Stimulated activated naive CD4-positive, alpha-beta T cell treated with Interleukin-2 at 50 U/mL for 16 hours (primary cell): ENCODE data around the gene SLC4A1.
"Not testable (repeated sequence)": the region's sequence is repeated elsewhere in the genome, so short reads cannot be mapped to it uniquely, and the experiment has no call there.

Experiments used
- DNase-seq: peaks from one replicate; lab custom pipeline; 2025; lab: John Stamatoyannopoulos, UW

Gene SLC4A1

DNA sequence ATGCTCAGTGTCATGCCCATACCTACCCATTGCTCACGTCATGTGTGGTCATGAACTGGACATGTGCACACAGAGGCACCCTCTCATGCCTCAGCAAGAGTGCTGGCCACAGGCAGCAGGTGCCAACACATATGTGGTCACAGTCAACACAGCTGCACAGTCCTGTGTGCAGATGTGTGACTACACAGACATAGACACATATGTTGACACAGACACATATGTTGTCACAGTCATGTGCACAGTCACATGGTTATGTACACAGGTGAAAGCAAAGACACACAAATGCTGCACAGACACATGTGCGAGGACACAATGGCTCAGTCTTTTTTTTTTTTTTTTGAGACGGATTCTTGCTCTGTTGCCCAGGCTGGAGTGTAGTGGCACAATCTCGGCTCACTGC, 11.3 kb downstream of the SLC4A1 start:
- no peak for DNase-seq

DNA sequence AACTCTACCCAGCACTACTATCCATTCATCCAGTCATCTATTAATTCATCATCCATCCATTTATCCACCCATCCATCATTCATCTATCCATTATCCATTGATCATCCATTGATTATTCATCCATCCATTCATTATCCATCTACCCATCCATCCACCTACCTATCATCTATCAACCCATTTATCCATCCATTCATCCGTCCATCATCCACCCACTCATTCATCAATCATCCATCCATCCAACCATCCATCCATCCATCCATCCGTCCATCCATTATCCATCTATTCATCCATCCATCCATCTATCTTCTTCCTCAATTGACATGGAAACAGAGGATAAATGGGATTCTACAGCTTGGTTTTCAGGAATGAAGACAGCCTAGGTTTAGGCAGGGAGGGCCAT, 12.0 kb downstream of the SLC4A1 start:
- no peak for DNase-seq

DNA sequence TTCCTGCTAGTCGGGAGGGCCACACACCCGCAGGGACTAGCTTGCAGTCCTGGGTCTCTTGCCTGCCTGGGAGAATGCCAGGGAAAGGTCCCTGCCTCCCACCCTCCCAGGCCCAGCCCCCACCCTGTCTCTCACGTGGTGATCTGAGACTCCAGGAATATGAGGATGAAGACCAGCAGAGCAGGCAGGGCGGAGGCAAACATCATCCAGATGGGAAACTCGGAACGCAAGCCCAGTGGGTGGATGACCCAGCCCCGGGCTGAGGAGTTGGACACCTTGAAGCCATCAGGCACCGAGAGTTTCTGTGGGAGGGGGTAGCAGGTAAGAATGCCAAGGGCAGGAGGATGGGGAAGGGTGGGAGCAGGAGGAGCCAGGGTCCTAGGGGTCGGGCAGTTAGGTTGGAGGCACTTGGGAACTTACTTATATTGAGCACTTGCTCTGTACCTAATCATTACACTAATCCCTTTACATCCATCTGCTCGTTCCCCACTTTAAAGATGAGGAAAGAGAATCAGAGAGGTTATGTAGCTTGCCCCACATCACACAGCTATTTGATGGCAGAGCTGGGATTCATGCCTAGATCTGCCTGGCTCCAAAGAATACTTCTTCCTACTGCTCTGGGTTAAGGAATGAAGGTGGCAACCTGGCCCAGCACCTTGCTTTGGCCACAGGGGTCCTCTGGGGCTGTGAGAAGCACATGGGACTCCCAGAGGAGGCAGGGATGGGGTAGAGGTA, 13.4 kb downstream of the SLC4A1 start:
- no peak for DNase-seq

DNA sequence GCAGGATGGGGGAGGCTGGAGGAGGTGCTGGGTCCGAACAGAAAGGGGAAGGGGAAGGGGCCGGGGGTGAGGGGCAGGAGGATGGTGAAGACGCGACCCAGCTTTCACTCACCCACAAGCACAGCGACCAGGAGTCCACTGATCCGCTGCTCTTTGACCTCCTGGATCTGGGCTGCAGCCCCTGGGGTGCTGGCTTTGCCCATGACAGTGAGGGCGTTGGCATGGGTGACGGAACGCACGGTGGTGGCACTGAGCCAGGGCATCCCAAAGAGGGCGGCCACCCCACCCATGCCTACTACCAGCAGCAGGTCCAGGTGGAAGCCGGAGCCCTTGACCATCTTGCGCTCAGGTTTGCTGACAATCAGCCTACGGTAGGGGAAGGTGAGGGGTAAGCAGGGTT, 14.9 kb downstream of the SLC4A1 start:
- DNase-seq, result no peak

DNA sequence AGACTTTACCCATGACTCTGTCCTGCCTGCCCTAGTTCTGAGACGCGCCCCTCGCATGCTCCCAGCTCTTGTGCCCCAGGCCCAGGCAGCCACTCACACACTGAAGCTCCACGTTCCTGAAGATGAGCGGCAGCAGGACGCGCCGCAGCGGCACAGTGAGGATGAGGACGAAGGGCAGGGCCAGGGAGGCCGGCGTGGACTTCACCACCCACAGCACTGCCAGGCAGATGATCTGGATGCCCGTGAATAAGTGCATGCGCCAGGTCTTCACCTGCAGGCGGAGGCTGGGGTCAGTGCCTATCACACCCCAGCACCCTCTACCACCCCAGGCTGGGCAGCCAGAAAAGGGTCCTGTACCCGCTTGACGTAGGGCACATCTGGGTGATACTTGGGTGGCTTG, 16.9 kb downstream of the SLC4A1 start:
- DNase-seq, result no peak

DNA sequence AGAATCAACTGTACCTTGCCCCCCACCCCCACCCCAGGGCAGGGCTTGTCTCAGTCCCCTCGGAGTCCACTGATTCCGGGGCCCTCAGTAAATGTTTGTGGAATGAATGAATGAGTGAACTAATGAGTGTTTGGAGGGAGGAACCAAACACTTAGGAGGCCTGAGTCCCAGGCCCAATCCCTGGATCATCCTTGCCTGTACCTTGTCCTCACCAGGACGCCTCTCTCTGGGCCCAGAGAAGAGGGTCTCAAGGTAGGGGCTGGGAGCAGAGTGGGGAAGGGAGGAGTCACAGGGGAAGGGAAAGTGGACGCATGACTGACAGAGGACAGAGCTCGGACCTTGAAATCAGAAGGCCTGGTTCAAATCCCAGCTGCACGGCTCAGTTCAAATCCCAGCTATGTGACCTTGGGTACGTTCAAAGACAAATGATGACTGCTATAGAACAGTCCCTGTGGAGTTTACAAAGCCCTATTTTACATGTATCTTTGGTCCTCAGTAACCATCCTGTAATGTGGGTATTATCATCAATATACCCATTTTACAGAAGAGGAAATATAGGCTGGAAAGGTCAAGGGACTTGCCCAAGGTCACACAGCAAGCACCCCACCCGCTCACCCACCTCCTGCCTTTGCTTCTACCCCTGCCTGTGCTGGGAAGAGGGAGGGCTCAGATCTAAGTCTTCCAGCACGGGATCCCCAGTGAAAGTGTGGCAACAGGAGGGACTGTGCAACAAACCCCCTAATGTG, 18.3 kb downstream of the SLC4A1 start:
- no peak for DNase-seq

DNA sequence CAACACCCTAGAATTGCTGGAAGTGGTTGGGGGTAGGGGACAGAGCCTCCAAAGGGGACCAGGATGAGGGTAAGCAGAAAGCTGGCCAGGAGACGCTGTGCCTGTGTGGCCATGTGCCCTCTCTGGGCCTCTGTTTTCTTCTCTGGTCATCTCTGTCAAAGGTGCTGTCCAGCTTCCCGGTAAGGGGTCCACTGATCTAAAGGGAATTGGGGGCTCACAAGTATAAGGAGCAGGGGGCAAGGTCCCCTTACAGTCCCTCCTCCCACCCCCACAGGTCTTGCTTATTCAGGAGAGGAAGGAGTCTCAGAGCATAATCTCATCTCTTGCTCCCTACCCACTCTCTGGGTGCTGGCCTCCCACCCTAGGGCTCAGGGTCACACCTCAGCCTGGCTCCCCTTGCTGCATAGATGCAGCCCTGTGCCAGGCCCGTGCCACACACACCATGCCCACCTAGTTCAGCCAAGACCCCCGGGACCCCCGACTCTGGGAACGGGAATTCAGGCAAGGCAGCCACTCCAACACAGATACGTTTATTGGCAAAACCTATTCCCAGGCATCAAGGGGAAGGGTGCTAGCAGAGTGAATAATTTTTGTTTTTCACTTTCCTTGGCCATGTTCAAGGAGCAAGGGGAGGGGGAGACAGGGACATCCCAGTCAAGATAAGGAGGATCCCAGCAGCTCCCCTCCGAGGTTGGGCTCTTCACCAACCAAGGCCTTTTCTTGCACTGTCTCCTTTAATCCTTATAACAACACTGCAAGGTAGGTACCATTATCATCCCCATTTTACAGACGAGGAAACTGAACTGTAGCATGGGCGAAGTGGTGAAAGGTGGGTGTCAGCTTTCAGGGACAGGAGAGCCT, 19.8 kb downstream of the SLC4A1 start:
- no peak for DNase-seq

DNA sequence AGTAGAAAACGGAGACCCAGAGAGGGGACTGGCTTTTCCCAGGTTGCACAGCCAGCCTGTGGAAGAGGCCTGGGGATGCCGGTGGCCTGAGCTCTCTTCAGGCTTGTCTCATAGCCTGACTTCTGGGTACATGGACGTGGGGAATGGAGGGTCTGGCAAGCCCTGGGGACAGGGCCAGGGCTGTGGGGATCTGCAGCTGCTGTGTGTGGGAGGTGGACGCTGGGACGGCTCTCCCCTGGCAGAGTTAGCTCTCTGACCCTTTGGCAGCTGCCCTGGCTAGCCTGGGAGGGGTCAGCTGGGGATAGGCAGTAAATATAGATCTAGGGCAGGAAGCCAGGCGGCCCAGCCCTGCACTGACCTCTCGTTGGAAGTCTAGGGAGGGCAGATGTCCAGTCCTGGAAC, 20.5 kb downstream of the SLC4A1 start:
- DNase-seq, result no peak

DNA sequence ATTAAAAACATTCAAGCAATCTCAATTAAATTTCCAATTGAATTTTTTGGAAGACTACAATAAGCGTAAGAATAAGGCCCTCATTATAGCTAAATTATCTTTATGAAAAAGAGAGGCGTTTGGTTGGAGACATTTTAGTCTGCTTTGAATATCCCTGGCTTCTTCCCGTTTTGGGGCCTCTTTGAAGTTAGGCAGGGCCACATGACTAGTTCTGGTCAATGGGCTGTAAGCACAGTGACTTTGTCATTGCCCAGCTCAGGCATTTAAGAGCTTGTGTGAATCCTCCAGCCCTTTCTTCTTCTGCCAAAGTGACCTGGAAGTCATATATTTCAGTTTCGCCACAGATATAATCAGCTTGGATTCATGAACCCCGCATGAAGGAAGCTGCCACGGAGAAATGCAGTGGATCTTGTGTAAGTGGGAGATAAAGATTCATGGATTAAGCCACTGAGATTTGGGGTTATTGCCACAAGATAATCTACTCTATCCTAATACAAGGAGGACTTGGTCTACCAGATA, 26.8 kb downstream of the SLC4A1 start:
- no peak for DNase-seq

DNA sequence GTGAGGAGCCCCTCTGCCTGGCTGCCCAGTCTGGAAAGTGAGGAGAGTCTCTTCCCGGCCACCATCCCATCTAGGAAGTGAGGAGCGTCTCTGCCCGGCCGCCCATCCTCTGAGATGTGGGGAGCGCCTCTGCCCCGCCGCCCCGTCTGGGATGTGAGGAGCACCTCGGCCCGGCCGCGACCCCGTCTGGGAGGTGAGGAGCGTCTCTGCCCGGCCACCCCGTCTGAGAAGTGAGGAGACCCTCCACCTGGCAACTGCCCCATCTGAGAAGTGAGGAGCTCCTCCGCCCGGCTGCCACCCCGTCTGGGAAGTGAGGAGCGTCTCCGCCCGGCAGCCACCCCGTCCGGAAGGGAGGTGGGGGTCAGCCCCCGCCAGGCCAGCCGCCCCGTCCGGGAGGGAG, 30.0 kb downstream of the SLC4A1 start:
- not testable (repeated sequence) for DNase-seq

DNA sequence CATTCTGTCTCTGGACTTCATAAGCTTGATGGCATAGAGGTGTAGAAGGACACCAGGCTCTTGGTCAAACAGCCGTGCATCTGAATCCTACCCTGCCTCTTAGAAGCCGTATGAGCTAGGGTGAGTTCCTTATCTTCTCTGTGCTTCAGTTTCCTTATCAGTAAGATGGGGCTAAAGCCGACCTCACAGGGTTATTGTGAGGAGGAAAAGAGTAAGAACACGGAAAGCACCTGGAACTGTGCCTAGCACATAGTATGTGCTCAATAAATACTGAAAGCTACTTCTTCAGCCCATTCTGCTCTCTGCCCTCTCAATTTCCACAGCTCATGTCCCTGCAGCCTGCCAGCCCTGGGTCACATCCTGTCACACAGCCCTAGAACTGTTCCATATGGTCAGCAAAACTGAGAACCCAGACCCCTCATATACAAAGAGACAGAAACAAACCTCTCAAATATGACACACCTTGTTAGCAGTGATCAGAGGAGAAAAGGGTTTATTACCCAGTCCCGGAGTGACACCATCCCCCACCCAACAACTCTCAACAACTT, 31.4 kb downstream of the SLC4A1 start:
- no peak for DNase-seq

DNA sequence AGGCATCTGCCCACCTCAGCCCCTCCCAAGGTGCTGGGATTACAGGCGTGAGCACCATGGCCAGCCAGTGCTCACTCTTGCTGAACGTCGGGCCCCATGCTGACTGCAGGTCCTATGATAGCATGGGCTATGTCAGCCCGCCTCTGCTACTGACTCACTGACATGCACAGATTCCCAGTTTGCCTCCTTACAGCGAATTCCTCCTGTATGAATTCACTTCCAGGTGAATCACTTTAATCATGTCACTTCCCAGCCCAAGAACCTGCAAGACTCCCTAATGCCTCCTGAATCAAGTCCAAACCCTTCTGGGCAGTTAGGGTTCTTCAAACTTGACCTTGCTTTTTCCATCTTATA, 32.4 kb downstream of the SLC4A1 start:
- DNase-seq, result no peak

DNA sequence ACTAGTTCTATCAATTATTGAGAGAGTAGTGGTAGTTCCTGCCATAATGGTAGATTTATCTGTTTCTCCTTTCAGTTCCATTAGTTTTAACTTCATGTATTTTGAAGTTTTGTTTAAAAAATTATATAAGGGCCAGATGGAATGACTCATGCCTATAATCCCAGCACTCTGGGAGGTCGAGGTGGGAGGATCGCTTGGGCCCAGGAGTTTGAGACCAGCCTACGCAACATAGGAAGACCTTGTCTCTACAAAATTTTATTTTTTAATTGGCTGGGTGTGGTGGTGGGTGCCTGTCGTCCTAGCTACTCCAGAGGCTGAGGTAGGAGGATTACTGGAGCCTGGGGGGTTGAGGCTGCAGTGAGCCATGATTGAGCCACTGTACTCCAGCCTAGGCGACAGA, 34.4 kb downstream of the SLC4A1 start:
- DNase-seq, result no peak

DNA sequence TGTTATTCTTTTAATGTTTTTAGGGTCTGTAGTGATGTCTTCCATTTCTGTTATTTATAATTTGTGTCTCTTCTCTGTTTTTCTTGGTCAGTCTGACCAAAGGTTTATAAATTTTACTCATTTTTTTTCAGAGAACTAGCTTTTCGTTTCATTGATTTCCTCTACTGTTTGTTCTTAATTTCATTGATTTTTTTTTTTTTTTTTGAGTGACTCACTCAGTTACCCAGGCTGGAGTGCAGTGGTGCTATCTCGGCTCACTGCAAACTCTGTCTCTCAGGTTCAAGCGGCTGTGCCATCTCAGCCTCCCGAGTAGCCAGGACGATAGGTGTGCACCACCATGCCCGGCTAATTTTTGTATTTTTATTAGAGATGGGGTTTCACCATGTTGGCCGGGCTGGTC, 35.9 kb downstream of the SLC4A1 start:
- DNase-seq, result no peak

DNA sequence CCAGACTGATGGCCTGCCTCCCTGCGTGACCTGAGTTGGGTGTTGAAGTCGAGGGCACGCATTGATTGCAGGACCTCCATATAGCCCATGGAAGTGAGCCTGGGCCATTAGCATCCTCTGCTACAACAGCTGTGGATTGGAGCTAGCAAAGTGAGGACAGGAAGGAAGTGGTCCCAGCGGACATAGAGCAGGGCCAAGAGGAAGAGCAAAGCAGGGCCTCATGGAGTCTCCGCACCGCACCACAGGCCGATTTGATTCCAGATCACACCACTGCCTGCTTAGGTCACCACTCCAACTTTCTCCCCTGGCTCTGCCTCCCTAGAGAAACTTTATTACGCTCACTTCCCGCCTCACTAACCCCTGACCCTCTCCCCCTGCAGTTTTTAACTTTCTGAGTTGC, 37.8 kb downstream of the SLC4A1 start:
- no peak for DNase-seq

DNA sequence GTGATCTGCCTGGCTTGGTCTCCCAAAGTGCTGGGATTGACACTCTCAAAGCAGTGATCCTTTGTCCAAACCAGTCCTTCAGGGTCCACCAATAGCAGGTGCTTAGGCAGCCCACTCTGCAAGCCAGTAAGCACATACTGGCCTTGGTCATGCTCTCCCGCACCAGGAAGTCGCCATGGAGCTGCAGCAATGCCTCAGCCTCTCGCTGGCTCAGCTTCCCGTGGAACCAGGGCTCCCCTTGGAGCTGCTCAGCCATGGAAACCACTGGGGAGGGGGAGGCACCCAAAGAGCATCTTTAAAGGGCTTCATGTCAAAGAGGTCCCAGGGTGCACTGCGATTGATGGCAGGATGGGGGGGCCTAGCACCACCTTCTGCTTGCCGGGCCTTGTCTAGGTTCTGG, 38.8 kb downstream of the SLC4A1 start:
- no peak for DNase-seq

DNA sequence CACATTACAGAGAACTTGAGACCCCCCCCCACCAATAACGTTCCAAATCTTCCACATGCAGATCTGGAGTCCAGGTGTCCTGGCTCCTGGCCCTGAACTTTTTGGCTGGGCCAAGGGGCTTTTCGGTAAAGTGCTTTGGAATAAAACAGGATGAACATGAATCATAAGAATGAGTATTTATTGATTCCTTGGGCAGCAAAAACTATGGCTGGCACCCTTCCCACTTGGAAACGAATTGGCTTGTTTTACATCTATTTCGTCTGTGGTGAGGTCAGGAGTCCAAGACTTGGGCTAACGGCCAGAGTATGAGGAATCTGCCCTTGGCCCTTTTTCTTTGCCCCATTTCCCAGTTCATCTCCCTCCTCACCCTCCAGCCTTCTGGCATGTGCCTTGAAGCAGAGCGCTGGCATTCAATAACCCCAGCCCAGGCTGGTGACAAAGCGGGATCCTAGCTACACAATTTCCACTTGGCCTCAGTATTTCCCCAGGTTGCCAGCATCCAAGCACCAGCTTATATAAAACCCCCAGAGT, 44.3 kb downstream of the SLC4A1 start:
- DNase-seq, result no peak

DNA sequence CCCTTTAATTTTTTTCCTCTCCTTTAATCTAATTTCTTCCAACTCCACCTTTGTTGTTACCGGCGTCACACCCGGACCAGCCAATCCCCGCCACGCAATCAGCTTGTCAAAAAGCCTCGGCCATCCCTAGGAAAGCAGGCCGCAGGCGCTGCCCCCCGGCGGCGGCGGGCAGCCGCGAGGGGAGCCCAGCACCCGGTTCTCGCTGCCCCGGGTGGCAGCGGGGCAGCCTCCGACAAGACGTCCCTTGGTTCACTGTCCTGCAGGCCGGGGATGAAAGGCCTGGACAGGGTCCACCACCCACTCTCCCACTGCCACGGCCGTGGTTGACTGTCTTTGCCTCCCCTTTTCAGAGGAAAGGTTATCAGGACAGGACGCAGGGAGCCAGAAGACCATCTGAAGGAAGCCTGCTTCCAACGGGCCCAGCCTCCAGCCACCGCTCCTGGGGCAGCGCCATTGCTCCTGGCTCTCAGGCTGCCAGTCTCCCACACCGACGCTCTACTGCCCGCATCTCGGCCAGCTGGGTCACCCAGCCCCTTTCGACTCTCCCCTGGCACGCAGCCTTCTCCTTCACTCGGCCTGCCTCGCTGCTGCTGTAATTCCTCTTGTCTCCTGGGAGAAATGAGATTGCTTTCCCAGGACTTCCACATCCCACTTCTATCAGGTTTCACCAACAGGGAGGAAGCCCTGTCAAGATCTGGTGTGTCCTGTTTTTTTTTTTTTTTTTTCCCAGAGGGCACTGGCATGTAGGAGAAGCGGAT, 45.6 kb downstream of the SLC4A1 start:
- peak; percentile 31 for DNase-seq

DNA sequence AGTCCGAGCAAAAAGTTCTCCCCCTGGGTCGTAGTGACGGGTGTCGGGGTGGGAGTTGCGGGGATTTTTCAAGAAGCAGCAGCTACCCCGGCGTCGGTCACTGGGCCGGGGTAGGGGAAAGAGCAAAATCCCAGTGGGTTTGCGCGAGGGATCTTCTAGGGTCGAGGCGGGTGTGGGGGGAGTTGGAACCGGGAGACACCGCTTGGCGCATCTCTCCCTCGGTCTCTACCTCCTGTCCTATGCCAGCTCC, 46.1 kb downstream of the SLC4A1 start:
- no peak for DNase-seq

DNA sequence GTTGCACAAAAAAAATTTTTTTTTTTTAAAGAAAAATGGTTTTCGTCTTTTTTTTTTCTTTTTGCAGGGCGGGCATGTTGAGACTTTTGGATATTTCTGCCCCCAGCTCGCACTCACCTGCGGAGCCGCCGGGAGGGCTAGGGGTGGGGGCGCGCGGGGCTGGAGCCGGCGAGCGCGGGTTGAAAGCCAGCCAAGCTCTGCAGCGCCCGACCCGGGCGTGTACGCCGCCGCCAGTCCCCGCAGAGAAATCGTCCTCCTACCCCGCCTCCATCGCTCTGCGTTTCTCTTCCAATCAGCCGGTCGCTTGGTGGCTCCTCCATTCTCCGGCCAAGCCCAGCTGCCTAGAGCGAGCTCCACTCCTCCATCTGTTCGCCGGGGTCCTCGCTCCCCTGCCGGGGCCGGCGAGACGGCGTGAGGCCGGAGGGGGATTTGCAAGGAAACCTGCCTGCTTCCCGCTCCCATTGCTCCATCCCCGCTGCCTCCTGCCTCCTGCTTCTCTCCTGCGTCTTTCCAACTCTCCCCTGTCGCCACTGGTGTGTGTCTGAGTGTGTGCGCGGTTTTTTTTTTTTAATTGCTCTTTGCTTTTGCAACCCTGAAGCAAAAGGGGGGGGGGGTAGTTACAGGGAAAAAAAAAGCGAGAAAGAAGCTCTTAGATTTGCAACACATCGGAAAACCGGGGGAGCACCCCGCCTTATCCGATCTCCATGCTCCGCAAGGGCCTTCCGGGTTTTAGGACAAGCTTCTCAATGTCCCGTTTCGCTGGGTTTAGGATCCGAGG, 46.7 kb downstream of the SLC4A1 start:
- DNase-seq, result peak; percentile 65
